Activated CD4-positive, alpha-beta T cell treated with anti-CD3 and anti-CD28 coated beads, Interleukin-10, Interleukin-2, amounts not matched to agents 100 ng/mL and 50 ng/mL, durations not matched to agents 16 hours and 8 hours (primary cell): ENCODE results near the gene XPNPEP3.

Experiments
- DNase-seq: peaks from one replicate; pipeline ENCODE4 v3.0.0-alpha.2; 2020

XPNPEP3 gene

DNA sequence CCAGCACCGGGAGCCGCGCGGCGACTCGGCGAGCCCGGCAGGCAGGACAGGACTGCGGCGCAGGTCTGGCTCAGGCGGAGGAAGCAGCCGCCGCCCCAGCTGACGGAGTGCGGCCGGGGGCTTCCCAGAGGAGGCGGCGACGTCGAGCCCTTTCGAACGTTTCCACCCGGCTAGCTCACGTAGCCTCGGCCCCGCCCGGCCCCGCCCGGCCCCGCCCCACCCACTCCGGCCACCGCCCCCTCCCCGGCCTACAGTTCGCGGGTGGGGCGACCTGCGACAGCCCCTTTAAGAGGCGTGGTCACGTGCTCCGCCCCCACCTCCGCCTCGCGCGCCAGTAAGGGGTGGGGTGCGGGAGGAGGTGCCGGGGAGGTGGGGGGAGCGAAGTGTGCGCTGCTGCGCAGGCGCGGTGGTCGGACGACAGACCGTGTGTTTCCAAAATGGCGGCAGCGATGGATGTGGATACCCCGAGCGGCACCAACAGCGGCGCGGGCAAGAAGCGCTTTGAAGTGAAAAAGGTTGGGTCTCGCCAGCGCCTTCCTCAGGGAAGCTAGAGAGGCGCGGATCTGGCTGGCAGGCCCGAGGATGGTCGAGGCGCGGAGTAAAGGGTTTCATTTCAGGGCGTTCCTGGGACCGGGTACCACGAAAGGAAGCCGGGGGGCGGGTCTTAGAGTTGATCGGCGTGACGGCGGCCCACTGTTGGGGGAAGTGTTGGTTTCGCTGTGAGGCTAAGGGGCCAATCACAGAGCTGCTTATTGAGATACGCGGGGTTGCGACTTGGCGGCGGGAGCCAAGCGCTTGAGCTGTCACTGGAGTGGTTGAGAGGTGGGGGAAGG is 94.2 kb downstream of the XPNPEP3 start, which contains the start of gene RBX1:
Gene RBX1 (plus strand): TSS at position 417 of the 833 bp plus-strand sequence. CDS start 21 bp downstream, at position 438.
- DNase-seq = peak; percentile 99

DNA sequence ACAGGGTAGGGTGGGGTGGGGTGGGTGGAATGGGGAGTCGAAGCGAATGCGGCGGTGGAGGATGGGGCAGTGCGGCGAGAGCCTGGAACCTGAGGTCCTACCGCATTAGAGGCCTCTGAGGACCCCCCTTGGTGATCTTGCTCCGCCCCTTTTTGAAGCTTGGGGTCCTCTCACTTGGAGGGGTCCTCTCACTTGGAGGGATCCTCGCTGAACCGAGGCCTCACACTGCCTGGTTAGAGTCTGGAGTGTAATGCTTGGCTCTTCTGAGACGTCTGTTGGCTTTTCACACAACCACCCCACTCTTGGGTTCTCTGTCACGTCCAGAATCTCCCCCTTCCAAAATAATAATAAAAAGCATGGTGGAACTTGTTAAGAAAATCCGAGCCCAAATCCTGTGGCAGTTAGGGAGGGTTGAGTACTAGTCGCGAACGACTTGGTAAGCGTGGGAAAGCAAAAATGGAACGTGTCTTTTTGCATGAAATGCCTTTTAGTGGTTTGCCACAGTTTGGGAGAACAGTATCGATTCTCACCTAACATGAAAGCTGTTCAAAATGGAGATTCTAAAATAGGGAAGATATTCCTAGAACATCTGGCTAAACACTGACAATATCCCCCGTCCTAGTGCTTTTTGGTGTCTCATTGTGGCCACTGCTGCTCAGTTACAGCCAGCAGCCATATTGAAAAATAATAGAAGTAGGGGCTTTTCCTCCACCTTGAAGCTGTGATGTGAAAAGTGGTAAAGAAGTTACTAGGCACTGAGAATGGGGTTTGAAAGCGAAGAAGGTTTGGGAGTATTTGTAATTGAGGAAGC is 95.1 kb downstream of the XPNPEP3 start:
- DNase-seq = peak; percentile 40

DNA sequence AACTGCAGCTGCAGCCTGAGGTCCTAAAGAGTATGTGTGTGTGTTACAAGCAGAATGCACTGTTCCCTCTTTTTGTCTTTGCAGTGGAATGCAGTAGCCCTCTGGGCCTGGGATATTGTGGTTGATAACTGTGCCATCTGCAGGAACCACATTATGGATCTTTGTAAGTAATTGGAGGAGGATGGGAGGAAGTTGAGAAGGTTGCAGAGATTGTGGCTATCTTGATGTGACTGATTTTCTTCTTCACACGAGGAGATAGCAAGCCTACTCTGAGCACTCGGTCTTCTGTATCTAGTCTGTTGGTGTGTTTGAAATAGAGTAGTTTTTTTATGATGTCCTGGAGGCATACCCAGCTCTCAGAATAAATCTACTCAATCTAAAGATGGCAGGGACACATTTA is 96.5 kb downstream of the XPNPEP3 start:
- no peak for DNase-seq

DNA sequence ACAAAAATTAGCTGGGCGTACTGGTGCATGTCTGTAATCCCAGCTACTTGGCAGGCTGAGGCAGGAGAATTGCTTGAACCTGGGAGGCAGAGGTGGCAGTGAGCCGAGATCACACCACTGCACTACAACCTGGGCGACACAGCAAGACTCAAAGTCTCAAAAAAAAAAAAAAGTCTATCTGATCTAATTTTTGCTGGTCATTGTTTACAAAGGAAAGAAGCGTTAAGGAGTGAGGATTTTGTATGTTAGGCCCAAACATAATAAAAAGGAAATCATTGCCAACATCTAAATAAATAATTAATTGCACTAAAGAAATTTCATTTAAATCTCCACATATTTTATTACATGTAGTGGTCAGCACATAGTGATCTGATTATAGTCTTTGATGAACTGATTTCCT is 97.2 kb downstream of the XPNPEP3 start:
- DNase-seq = no peak

DNA sequence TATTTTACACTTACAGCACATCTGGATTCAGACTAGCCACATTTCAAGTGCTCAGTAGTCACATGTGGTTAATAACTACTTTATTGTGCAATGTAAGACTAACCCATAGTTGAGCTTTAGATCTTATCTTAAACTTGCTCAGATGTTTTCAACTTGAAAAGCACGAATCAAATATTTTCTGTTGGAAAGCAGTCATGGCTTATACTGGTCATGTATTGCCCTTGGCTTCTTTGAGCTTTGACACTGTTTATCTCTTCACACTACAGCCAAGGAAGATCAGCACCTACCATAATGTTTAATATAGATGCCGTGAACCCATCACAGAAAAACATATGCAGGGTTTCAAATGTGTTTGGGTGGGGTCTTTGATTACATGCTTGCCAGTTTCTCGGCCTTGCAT is 98.6 kb downstream of the XPNPEP3 start:
- DNase-seq = peak; percentile 11

GRCh38 chr22:40957601-40958000 is 100.7 kb downstream of the XPNPEP3 start:
- DNase-seq = no peak

- DNase-seq = no peak
These were observed 101.4 kb downstream of the XPNPEP3 start for GRCh38 chr22:40958299-40958698.

GRCh38 chr22:40960145-40960544 is 103.2 kb downstream of the XPNPEP3 start:
- no peak for DNase-seq

DNA sequence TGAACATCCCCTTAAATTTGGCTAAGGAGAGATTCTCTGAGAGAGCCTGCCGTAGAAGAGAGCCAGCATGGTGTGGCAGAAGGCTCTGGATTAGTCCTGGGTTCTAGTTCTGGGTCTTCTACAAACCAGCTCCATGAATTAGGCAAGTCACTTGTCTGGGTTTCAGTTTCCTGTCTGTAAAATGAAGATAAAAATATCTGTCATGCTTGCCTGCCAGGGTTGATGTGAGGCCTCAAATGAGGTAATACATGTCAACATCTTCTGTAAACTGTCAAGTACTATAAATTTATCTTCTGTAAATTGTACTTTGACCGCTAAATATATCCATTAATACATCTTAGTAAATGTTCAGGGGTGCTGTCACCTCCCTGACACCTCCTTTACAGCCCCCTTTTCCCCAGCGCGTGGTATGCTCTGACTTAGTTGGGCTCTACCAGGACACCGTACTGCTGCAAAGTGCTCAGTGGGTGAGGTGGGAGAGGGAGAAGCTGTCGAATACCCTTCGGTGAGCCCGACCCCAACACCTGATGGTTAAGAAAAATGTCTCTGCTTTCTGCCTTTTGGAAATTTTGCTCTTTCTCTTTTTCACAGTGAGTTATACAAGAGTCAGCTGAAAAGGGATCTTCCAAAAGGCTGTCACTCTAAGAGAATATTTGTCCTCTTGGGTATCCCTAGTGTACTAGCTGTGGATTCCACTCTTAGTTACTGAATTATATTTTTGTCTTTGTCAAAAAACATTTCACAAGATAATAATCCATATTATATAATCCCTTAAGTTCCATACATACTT is 109.2 kb downstream of the XPNPEP3 start:
- peak; percentile 20 for DNase-seq

DNA sequence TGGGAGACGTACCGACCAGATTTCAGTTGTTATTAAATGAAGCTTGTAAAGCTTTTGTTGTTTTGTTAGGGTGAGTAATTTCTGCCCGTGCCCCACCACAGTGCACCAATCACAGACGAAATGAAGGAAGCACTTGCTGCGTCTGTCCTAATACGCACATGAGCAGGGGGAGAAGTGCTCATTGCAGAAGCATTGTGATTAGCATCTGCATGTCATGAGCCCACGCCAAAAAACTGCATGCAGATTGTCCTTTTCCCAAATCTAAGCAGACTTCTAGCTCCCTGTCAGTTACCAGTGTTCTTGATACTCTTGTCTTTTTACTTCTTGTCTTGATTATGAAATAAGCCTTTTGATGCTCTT is 109.8 kb downstream of the XPNPEP3 start:
- DNase-seq = no peak

GRCh38 chr22:40967111-40967760 is 110.3 kb downstream of the XPNPEP3 start:
- DNase-seq = no peak

DNA sequence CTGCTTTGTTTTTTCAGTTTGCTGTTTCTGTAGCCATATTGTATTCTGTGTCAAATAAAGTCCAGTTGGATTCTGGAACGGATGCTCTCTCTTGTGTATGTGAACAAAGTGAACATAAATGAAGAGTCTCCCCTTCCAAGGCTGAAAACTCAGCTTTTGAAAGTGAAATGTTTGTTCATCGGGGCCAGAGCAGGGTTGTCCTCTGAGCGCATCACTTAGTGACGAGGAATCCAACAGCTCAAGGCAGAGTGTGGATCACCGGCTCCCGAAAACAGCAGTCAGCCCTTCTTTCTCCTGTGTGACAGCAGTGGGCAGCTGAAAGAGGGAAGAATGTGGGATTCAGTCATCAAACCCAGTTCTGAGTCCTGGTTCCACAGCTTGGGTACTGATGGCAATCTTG is 115.6 kb downstream of the XPNPEP3 start:
- DNase-seq = no peak

GRCh38 chr22:40973144-40973543 is 116.2 kb downstream of the XPNPEP3 start:
- no peak for DNase-seq

- no peak for DNase-seq
These were observed 118.4 kb downstream of the XPNPEP3 start for GRCh38 chr22:40975366-40975765.

GRCh38 chr22:40976866-40977700 is 120.1 kb downstream of the XPNPEP3 start:
- no peak for DNase-seq

- DNase-seq = no peak
These were observed 122.2 kb downstream of the XPNPEP3 start for GRCh38 chr22:40979198-40979597.

- no peak for DNase-seq
These were observed 122.9 kb downstream of the XPNPEP3 start for GRCh38 chr22:40979871-40980270.
